ENCODE measurements around the gene LCMT2.
"Not testable (repeated sequence)": the region's sequence is repeated elsewhere in the genome, so short reads cannot be mapped to it uniquely, and the experiment has no call there.

LCMT2 gene

GRCh38 chr15:43316016-43316970 lies 14.1 kb downstream of the LCMT2 start:
- DNase-seq (ENCODE audit: low spot score) = no peak

GRCh38 chr15:43314171-43314570 lies 16.2 kb downstream of the LCMT2 start:
- no peak for DNase-seq (ENCODE audit: low spot score)

- no peak for DNase-seq (ENCODE audit: low spot score)
Measured at GRCh38 chr15:43312378-43312777, 18.0 kb downstream of the LCMT2 start.

GRCh38 chr15:43302205-43302817 lies 28.1 kb downstream of the LCMT2 start, which contains the start of gene TGM7:
TSS of gene TGM7 (minus strand) at chr15:43302255.
- no peak for DNase-seq (ENCODE audit: low spot score)

- no peak for DNase-seq (ENCODE audit: low spot score)
Measured at GRCh38 chr15:43299884-43300283, 30.5 kb downstream of the LCMT2 start.

- DNase-seq (ENCODE audit: low spot score) = peak; percentile 54
Measured at GRCh38 chr15:43299411-43299810, 31.0 kb downstream of the LCMT2 start.

- no peak for DNase-seq (ENCODE audit: low spot score)
Measured at GRCh38 chr15:43294091-43294706, 36.2 kb downstream of the LCMT2 start.

- DNase-seq (ENCODE audit: low spot score) = no peak
Measured at GRCh38 chr15:43293432-43293831, 36.9 kb downstream of the LCMT2 start.

GRCh38 chr15:43292375-43293078 lies 37.8 kb downstream of the LCMT2 start:
- DNase-seq (ENCODE audit: low spot score) = no peak

- DNase-seq (ENCODE audit: low spot score) = not testable (repeated sequence)
Measured at GRCh38 chr15:43289656-43290055, 40.7 kb downstream of the LCMT2 start.

GRCh38 chr15:43287254-43287653 lies 43.1 kb downstream of the LCMT2 start:
- DNase-seq (ENCODE audit: low spot score) = no peak

GRCh38 chr15:43286074-43286473 lies 44.3 kb downstream of the LCMT2 start:
- DNase-seq (ENCODE audit: low spot score) = no peak

- DNase-seq (ENCODE audit: low spot score) = peak; percentile 76
Measured at GRCh38 chr15:43285609-43286037, 44.8 kb downstream of the LCMT2 start.

GRCh38 chr15:43283526-43283925 lies 46.8 kb downstream of the LCMT2 start:
- DNase-seq (ENCODE audit: low spot score) = no peak

GRCh38 chr15:43281926-43282602 lies 48.3 kb downstream of the LCMT2 start:
- no peak for DNase-seq (ENCODE audit: low spot score)

GRCh38 chr15:43280996-43281395 lies 49.4 kb downstream of the LCMT2 start:
- no peak for DNase-seq (ENCODE audit: low spot score)

GRCh38 chr15:43279496-43279895 lies 50.9 kb downstream of the LCMT2 start:
- DNase-seq (ENCODE audit: low spot score) = no peak

- no peak for DNase-seq (ENCODE audit: low spot score)
Measured at GRCh38 chr15:43278869-43279268, 51.5 kb downstream of the LCMT2 start.

GRCh38 chr15:43277901-43278300 lies 52.5 kb downstream of the LCMT2 start:
- peak; percentile 62 for DNase-seq (ENCODE audit: low spot score)

GRCh38 chr15:43277231-43277823 lies 53.0 kb downstream of the LCMT2 start:
- no peak for DNase-seq (ENCODE audit: low spot score)

- no peak for DNase-seq (ENCODE audit: low spot score)
Measured at GRCh38 chr15:43276563-43277200, 53.7 kb downstream of the LCMT2 start.

Measured in cerebellar cortex (tissue), 1 donor.